GM23338 (cell line): ENCODE results near the gene SNTB2. TPM values are rescaled to one million over a fixed set of nuclear protein-coding genes. Genes with fewer than 3 reads are reported as not detected.

Experiments used
- ATAC-seq: fragments of 200-7000 bp; cut with Tn5 transposase; 3 replicates; pipeline ENCODE4 v1.9.1; 2020
- DNase-seq: peaks from one replicate; pipeline ENCODE4 v3.0.0-alpha.2; 2015; ENCODE audit warnings: low spot score
- H2AFZ ChIP-seq: fragments of 200-600 bp; sonication (generic); 2 replicates; pipeline ENCODE4 v1.8.0; 2016; ENCODE audit warnings: antibody characterized with exemption, mild to moderate bottlenecking, moderate library complexity
- H3F3A ChIP-seq: fragments of 200-600 bp; sonication (generic); replicated peaks from 2 replicates; pipeline ENCODE4 v1.8.0; 2017; ENCODE audit warnings: antibody characterized with exemption, mixed run types, low read depth
- H3K27ac ChIP-seq: fragments of 200-600 bp; sonication (generic); 2 replicates; pipeline ENCODE4 v1.6.1; 2016; ENCODE audit warnings: low read depth
- H3K27me3 ChIP-seq: fragments of 200-600 bp; sonication (generic); 2 replicates; pipeline ENCODE4 v1.8.0; 2016; ENCODE audit warnings: mild to moderate bottlenecking, mixed run types, moderate library complexity; ENCODE audit not compliant: insufficient read depth
- H3K36me3 ChIP-seq: fragments of 200-600 bp; sonication (generic); 2 replicates; pipeline ENCODE4 v1.8.0; 2016; ENCODE audit warnings: mild to moderate bottlenecking; ENCODE audit not compliant: insufficient read depth
- H3K4me1 ChIP-seq: fragments of 200-600 bp; sonication (generic); 2 replicates; pipeline ENCODE4 v1.8.0; 2016; ENCODE audit warnings: mild to moderate bottlenecking, moderate library complexity; ENCODE audit not compliant: insufficient read depth
- H3K4me2 ChIP-seq: fragments of 200-600 bp; sonication (generic); 2 replicates; pipeline ENCODE4 v1.7.1; 2017; ENCODE audit warnings: mixed run types
- H3K4me3 ChIP-seq: fragments of 200-600 bp; sonication (generic); 2 replicates; pipeline ENCODE4 v1.6.1; 2016; ENCODE audit warnings: mixed run types
- H3K79me2 ChIP-seq: fragments of 200-600 bp; sonication (generic); replicated peaks from 2 replicates; pipeline ENCODE4 v1.8.0; 2017; ENCODE audit warnings: mild to moderate bottlenecking; ENCODE audit not compliant: insufficient read depth
- H3K9me2 ChIP-seq: fragments of 200-600 bp; sonication (generic); 2 replicates; pipeline ENCODE4 v1.8.0; 2017; ENCODE audit not compliant: insufficient read depth
- H4K20me1 ChIP-seq: fragments of 200-600 bp; sonication (generic); replicated peaks from 2 replicates; pipeline ENCODE4 v1.8.0; 2017; ENCODE audit warnings: mild to moderate bottlenecking; ENCODE audit not compliant: insufficient read depth
- H3K27ac Mint-ChIP-seq: 2 replicates; pipeline ENCODE4 v1.8.0; 2020; ENCODE audit warnings: inconsistent platforms, mild to moderate bottlenecking, moderate library complexity, mixed read lengths
- H3K27me3 Mint-ChIP-seq: 3 replicates; pipeline ENCODE4 v1.8.0; 2022; ENCODE audit warnings: low read depth, mild to moderate bottlenecking, moderate library complexity, mixed read lengths, inconsistent platforms; ENCODE audit not compliant: insufficient read depth, poor library complexity
- H3K36me3 Mint-ChIP-seq: 3 replicates; pipeline ENCODE4 v1.8.0; 2021; ENCODE audit warnings: low read depth, mild to moderate bottlenecking, inconsistent platforms, moderate library complexity, mixed read lengths
- H3K4me1 Mint-ChIP-seq: 3 replicates; pipeline ENCODE4 v1.8.0; 2020; ENCODE audit warnings: mild to moderate bottlenecking, inconsistent platforms, mixed read lengths
- H3K4me3 Mint-ChIP-seq: 3 replicates; pipeline ENCODE4 v1.8.0; 2021; ENCODE audit warnings: moderate library complexity, mild to moderate bottlenecking, inconsistent platforms, mixed read lengths
- H3K9me3 Mint-ChIP-seq: 3 replicates; pipeline ENCODE4 v1.8.0; 2020; ENCODE audit warnings: moderate library complexity, mild to moderate bottlenecking, inconsistent platforms, mixed read lengths
- CTCF ChIP-seq, 2 experiments: fragments of 200-600 bp in 1 of 2; sonication (generic) in 1 of 2; conservative IDR thresholded peaks; 2 replicates each; pipeline versions ENCODE4 v1.5.1 to v1.6.1; 2016 to 2017; ENCODE audit warnings: antibody characterized with exemption in 2 of 2, low read depth in 2 of 2, mild to moderate bottlenecking in 2 of 2, moderate library complexity in 1 of 2
- EZH2 ChIP-seq: fragments of 200-600 bp; sonication (generic); IDR thresholded peaks from one replicate; pipeline ENCODE4 v1.8.0; 2017; ENCODE audit warnings: antibody characterized with exemption, mild to moderate bottlenecking, low read depth; ENCODE audit not compliant: unreplicated experiment
- EZH2phosphoT487 ChIP-seq: fragments of 200-600 bp; sonication (generic); IDR thresholded peaks from one replicate; pipeline ENCODE4 v1.8.1; 2018; ENCODE audit warnings: antibody characterized with exemption; ENCODE audit not compliant: unreplicated experiment
- JUNB ChIP-seq: IDR thresholded peaks from one replicate; pipeline ENCODE4 v1.6.1; 2016; ENCODE audit warnings: antibody characterized with exemption; ENCODE audit not compliant: unreplicated experiment
- NANOG ChIP-seq: IDR thresholded peaks from 2 replicates; pipeline ENCODE4 v1.6.1; 2016; ENCODE audit warnings: antibody characterized with exemption, borderline replicate concordance
- POLR2AphosphoS5 ChIP-seq: IDR thresholded peaks from 2 replicates; pipeline ENCODE4 v1.6.1; 2016; ENCODE audit warnings: antibody characterized with exemption, low read depth
- STAT1 ChIP-seq: IDR thresholded peaks from one replicate; pipeline ENCODE4 v1.6.1; 2016; ENCODE audit warnings: antibody characterized with exemption; ENCODE audit not compliant: unreplicated experiment
- ZNF114 ChIP-seq: fragments of 250-450 bp; sonication (Bioruptor Pico); IDR thresholded peaks from 2 replicates; pipeline ENCODE4 v1.5.0; 2020; ENCODE audit warnings: mild to moderate bottlenecking, moderate library complexity
- polyA plus RNA-seq: library from polyadenylated mRNA; unstranded; fragments of >200 nt; fragmentation: Nextera tagmentation; extraction: Ambion mirVana; gene quantifications from 2 replicates; pipeline ENCODE4 v1.2.1, GENCODE V29; 2016
- total RNA-seq: library from RNA; depleted of rRNA; stranded (reverse); fragments of >200 nt; shearing (Covaris generic); gene quantifications from 2 replicates; pipeline ENCODE4 v1.2.3, GENCODE V29; 2014
- TF ChIP-seq, protein P1 (sequence below): fragments of 250-450 bp; sonication (Bioruptor Pico); IDR thresholded peaks from 2 replicates; pipeline ENCODE4 v1.5.0; 2020; ENCODE audit warnings: mild to moderate bottlenecking, moderate library complexity

SNTB2 gene
- total and polyA plus RNA-seq, 2 experiments from 2014 or later, result 4.8 to 42.7 TPM

- no peak overlapping the region for H3K27ac ChIP-seq
- Mint-ChIP-seq H3K4me3 (no peak overlapping the region), H3K27me3 (peaks cover 2% of the 10 kb centered on the region), H3K27ac (no peak overlapping the region; the same call in 1 of the 2 replicates), H3K36me3 (no peaks in the 10 kb centered on the region; the same call in 2 of the 3 replicates), H3K4me1 (no peaks in the 10 kb centered on the region), H3K9me3 (no peaks in the 10 kb centered on the region)
- DNase-seq (no peak), ATAC-seq (no peak)
- no peaks in the 10 kb centered on the region for H3F3A ChIP-seq
- H3K4me2 ChIP-seq, result no peak overlapping the region
- no peak for TF ChIP-seq STAT1
- TF ChIP-seq, protein P1, sequence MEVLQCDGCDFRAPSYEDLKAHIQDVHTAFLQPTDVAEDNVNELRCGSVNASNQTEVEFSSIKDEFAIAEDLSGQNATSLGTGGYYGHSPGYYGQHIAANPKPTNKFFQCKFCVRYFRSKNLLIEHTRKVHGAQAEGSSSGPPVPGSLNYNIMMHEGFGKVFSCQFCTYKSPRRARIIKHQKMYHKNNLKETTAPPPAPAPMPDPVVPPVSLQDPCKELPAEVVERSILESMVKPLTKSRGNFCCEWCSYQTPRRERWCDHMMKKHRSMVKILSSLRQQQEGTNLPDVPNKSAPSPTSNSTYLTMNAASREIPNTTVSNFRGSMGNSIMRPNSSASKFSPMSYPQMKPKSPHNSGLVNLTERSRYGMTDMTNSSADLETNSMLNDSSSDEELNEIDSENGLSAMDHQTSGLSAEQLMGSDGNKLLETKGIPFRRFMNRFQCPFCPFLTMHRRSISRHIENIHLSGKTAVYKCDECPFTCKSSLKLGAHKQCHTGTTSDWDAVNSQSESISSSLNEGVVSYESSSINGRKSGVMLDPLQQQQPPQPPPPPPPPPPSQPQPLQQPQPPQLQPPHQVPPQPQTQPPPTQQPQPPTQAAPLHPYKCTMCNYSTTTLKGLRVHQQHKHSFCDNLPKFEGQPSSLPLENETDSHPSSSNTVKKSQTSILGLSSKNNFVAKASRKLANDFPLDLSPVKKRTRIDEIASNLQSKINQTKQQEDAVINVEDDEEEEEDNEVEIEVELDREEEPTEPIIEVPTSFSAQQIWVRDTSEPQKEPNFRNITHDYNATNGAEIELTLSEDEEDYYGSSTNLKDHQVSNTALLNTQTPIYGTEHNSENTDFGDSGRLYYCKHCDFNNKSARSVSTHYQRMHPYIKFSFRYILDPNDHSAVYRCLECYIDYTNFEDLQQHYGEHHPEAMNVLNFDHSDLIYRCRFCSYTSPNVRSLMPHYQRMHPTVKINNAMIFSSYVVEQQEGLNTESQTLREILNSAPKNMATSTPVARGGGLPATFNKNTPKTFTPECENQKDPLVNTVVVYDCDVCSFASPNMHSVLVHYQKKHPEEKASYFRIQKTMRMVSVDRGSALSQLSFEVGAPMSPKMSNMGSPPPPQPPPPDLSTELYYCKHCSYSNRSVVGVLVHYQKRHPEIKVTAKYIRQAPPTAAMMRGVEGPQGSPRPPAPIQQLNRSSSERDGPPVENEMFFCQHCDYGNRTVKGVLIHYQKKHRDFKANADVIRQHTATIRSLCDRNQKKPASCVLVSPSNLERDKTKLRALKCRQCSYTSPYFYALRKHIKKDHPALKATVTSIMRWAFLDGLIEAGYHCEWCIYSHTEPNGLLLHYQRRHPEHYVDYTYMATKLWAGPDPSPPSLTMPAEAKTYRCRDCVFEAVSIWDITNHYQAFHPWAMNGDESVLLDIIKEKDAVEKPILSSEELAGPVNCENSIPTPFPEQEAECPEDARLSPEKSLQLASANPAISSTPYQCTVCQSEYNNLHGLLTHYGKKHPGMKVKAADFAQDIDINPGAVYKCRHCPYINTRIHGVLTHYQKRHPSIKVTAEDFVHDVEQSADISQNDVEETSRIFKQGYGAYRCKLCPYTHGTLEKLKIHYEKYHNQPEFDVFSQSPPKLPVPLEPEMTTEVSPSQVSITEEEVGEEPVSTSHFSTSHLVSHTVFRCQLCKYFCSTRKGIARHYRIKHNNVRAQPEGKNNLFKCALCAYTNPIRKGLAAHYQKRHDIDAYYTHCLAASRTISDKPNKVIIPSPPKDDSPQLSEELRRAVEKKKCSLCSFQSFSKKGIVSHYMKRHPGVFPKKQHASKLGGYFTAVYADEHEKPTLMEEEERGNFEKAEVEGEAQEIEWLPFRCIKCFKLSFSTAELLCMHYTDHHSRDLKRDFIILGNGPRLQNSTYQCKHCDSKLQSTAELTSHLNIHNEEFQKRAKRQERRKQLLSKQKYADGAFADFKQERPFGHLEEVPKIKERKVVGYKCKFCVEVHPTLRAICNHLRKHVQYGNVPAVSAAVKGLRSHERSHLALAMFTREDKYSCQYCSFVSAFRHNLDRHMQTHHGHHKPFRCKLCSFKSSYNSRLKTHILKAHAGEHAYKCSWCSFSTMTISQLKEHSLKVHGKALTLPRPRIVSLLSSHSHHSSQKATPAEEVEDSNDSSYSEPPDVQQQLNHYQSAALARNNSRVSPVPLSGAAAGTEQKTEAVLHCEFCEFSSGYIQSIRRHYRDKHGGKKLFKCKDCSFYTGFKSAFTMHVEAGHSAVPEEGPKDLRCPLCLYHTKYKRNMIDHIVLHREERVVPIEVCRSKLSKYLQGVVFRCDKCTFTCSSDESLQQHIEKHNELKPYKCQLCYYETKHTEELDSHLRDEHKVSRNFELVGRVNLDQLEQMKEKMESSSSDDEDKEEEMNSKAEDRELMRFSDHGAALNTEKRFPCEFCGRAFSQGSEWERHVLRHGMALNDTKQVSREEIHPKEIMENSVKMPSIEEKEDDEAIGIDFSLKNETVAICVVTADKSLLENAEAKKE (CRISPR knock-in tag), result no peak
- no peak for TF ChIP-seq ZNF114
- no peak for TF ChIP-seq CTCF (conservative IDR thresholded peaks at IDR 0.05; ENCODE audit: low read depth in 2 of 2)
- no peak for TF ChIP-seq POLR2AphosphoS5
- TF ChIP-seq EZH2, result no peak
- no peak for TF ChIP-seq NANOG
- no peak for TF ChIP-seq JUNB
- TF ChIP-seq EZH2phosphoT487, result no peak
- no peaks in the 10 kb centered on the region for H3K4me1 ChIP-seq
- no peaks in the 10 kb centered on the region for H3K36me3 ChIP-seq
- peaks cover 56% of the 10 kb centered on the region for H3K79me2 ChIP-seq
- no peaks in the 10 kb centered on the region for H3K9me2 ChIP-seq
- H3K27me3 ChIP-seq, result no peaks in the 10 kb centered on the region
- H2AFZ ChIP-seq, result no peak overlapping the region
- no peak overlapping the region for H3K4me3 ChIP-seq
- H4K20me1 ChIP-seq, result peaks cover 8% of the 10 kb centered on the region; the same call in 1 of the 2 replicates
These were observed 14.3 kb downstream of the SNTB2 start for GRCh38 chr16:69201291-69201690.
